Measurements from ENCODE around the gene FGFR3. TPM values are rescaled to one million over a fixed set of nuclear protein-coding genes. Genes with fewer than 3 reads are reported as not detected.

Gene FGFR3
- total RNA-seq: 10 to 100 TPM; 18.5 to 92.2 (median 24.4) TPM

DNA sequence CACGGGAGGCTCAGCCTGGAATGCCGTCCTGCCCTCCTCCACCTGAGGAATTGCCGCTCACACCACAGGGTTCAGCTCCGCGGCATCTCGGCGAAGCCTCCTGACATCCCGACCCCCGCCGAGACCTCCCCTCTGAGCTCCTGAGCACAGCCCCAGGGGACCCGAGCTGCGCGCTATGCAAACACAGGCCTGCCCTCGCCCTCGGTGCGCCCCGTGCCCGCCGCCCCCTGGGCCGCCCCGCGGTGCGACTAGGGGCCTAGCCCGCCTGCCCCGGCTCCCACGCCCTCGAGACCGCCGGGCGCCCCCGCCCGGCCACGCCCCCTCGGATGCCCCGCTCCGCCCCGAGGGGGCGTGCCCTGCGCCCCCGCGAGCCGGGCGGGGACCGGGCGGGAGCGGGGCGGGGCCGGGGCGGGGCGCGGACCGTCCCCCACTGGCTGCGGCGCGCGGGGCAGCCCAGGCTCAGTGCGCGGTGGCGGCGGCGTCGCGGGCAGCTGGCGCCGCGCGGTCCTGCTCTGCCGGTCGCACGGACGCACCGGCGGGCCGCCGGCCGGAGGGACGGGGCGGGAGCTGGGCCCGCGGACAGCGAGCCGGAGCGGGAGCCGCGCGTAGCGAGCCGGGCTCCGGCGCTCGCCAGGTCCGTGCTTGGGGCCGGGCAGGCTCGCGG, at the start of gene FGFR3:
FGFR3 (plus strand) TSS at position 462 of the 664 bp plus-strand sequence. CDS start 642 bp downstream, outside the sequence.
- Histone ChIP-seq H3K4me1 (peaks cover 24 to 43% (median 33%) of the 10 kb centered on the region in 4 donors), H3K27me3 (peaks cover 0 to 23% (median 14%) of the 10 kb centered on the region in 4 donors), H3K4me3 (peak within 1 kb of the TSS; percentile 60 to 70 (median 62)), H3K36me3 (no peaks in the 10 kb centered on the region), H3K27ac (peak within 1 kb of the TSS in 3 of 4 donors; percentile 10 to 73 (median 39)), H3K9me3 (no peaks in the 10 kb centered on the region)
- peak in 1 of 2 donors; percentile 77 for ATAC-seq (ENCODE audit: low FRiP score in 2 of 2)
- no peak for TF ChIP-seq POLR2AphosphoS5 (IDR thresholded peaks at IDR 0.05)
- TF ChIP-seq, protein P1, sequence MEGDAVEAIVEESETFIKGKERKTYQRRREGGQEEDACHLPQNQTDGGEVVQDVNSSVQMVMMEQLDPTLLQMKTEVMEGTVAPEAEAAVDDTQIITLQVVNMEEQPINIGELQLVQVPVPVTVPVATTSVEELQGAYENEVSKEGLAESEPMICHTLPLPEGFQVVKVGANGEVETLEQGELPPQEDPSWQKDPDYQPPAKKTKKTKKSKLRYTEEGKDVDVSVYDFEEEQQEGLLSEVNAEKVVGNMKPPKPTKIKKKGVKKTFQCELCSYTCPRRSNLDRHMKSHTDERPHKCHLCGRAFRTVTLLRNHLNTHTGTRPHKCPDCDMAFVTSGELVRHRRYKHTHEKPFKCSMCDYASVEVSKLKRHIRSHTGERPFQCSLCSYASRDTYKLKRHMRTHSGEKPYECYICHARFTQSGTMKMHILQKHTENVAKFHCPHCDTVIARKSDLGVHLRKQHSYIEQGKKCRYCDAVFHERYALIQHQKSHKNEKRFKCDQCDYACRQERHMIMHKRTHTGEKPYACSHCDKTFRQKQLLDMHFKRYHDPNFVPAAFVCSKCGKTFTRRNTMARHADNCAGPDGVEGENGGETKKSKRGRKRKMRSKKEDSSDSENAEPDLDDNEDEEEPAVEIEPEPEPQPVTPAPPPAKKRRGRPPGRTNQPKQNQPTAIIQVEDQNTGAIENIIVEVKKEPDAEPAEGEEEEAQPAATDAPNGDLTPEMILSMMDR (IDR thresholded peaks at IDR 0.05): peak in 1 of 6 experiments; percentile 8
- TF ChIP-seq POLR2A (IDR thresholded peaks at IDR 0.05): peak in 1 of 4 donors; percentile 53
- TF ChIP-seq EP300 (IDR thresholded peaks at IDR 0.05): no peak
- DNase-seq: peak in 1 of 2 donors; percentile 90
- 0 to 7% methylated on average over 13 to 22 of the region's 95 CpGs for WGBS, 2 donors

DNA sequence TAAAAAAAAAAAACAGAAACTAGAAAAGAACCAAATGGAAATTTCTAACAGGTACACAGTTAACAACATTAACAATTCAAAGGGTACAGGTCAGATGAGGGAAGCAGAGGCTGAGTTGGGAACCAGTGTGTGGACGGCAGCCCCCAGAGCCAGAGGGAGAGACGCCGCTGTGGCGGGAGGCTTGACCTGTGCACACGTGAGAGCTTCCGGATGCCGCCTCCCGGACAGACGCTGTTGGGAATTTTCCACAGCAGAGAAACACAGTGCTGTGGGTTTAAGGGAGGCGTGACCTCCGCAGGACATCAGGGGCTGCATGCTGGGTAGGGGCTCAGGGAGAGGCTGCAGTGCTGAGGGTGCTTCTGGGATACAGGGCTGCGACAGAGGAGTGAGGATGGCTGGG, 49.5 kb upstream of the FGFR3 start:
- ATAC-seq (ENCODE audit: low FRiP score in 2 of 2): no peak
- no peak for TF ChIP-seq EP300 (IDR thresholded peaks at IDR 0.05)
- TF ChIP-seq, protein P1 (IDR thresholded peaks at IDR 0.05): no peak
- no peak for TF ChIP-seq POLR2A (IDR thresholded peaks at IDR 0.05)
- no peak for TF ChIP-seq POLR2AphosphoS5 (IDR thresholded peaks at IDR 0.05)
- 77 to 79% methylated on average over 12 of the region's 12 CpGs for WGBS, 2 donors
- peak in 1 of 2 donors; percentile 30 for DNase-seq
- Histone ChIP-seq H3K4me1 (peaks cover 0 to 7% (median 3%) of the 10 kb centered on the region in 4 donors), H3K4me3 (no peak overlapping the region), H3K27me3 (no peaks in the 10 kb centered on the region), H3K36me3 (peaks cover 0 to 51% (median 27%) of the 10 kb centered on the region in 4 donors), H3K27ac (no peak overlapping the region), H3K9me3 (peaks cover 0 to 1% (median under 1%) of the 10 kb centered on the region in 4 donors)

DNA sequence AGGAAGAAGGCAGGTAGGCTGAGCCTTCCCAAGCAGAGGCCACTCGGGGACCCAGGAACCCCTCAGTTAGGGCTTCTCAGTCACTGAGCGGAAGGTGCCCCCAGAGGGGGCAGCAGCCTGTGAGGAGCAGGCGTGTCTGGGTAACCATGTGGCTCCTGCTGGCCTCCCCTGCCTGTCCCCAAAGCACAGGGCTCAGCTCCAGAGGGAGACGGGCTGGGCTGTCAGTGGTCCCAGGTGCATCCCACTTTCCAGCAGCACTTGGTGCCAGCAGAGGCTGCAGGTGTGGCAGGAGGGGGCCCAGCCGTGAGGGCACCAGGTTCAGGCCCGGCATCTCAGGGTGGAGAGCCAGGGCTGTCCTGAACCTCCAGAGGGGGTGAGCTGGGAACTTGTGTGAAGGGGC, 49.1 kb upstream of the FGFR3 start:
- ATAC-seq (ENCODE audit: low FRiP score in 2 of 2) (no peak), DNase-seq (peak in 1 of 2 donors; percentile 39)
- H3K4me1 ChIP-seq: peaks cover 0 to 10% (median 6%) of the 10 kb centered on the region in 4 donors
- H3K27ac ChIP-seq: no peak overlapping the region
- H3K9me3 ChIP-seq: no peaks in the 10 kb centered on the region
- no peaks in the 10 kb centered on the region for H3K27me3 ChIP-seq
- TF ChIP-seq POLR2AphosphoS5 (IDR thresholded peaks at IDR 0.05) (no peak), POLR2A (IDR thresholded peaks at IDR 0.05) (no peak), EP300 (IDR thresholded peaks at IDR 0.05) (no peak)
- TF ChIP-seq, protein P1 (IDR thresholded peaks at IDR 0.05): no peak
- no peak overlapping the region for H3K4me3 ChIP-seq
- peaks cover 0 to 50% (median 27%) of the 10 kb centered on the region in 4 donors for H3K36me3 ChIP-seq
- WGBS, 2 donors: 93 to 100% methylated on average over 2 to 5 of the region's 6 CpGs

DNA sequence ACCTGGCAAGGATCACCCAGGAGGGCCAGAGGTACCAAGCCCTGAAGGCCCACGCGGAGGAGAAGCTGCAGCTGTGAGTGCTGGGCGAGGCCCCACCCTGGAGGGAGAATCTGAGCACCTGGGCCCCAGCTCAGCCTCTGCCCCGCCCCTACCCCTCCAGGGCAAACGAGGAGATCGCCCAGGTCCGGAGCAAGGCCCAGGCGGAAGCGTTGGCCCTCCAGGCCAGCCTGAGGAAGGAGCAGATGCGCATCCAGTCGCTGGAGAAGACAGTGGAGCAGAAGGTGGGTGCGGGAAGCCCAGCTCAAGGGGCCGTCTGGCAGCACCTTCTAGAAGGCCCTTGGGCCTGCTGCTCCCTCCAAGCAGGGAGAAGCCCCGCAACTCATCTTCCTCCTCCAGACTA, 48.5 kb upstream of the FGFR3 start:
- DNase-seq: peak in 1 of 2 donors; percentile 56
- TF ChIP-seq EP300 (IDR thresholded peaks at IDR 0.05): no peak
- no peak for TF ChIP-seq POLR2A (IDR thresholded peaks at IDR 0.05)
- TF ChIP-seq POLR2AphosphoS5 (IDR thresholded peaks at IDR 0.05): no peak
- TF ChIP-seq, protein P1 (IDR thresholded peaks at IDR 0.05): no peak
- Histone ChIP-seq H3K4me3 (no peak overlapping the region), H3K9me3 (no peaks in the 10 kb centered on the region), H3K27ac (no peak overlapping the region), H3K27me3 (no peaks in the 10 kb centered on the region), H3K4me1 (peaks cover 0 to 10% (median 6%) of the 10 kb centered on the region in 4 donors), H3K36me3 (peaks cover 0 to 44% (median 25%) of the 10 kb centered on the region in 4 donors)
- 92 to 96% methylated on average over 13 to 14 of the region's 14 CpGs for WGBS, 2 donors
- ATAC-seq (ENCODE audit: low FRiP score in 2 of 2): no peak

Measured in upper lobe of left lung (tissue), 6 donors.